HepG2 (cell line): Measurements from ENCODE around the gene DPH6.

Experiments used
- ATAD3A ChIP-seq: sonication (generic); formaldehyde crosslinking; IDR thresholded peaks from 2 replicates; pipeline ENCODE4 v1.4.0; 2020; ENCODE audit warnings: missing genetic modification reagents
- CTCF ChIP-seq: sonication (generic); formaldehyde crosslinking; IDR thresholded peaks from 2 replicates; pipeline ENCODE4 v1.5.0; 2020; ENCODE audit warnings: mild to moderate bottlenecking, missing genetic modification reagents, moderate library complexity
- EZH2 ChIP-seq: conservative IDR thresholded peaks from 2 replicates; pipeline ENCODE4 v1.6.1; 2012; ENCODE audit warnings: mild to moderate bottlenecking, low read depth, low read length, moderate library complexity
- MAFK ChIP-seq, 2 experiments: IDR thresholded peaks in 1 of 2; conservative IDR thresholded peaks in 1 of 2; 2 replicates each; pipeline ENCODE4 v1.6.1; 2011; ENCODE audit warnings: improper control_type of control experiment in 2 of 2, low read length in 2 of 2
- MED8 ChIP-seq: sonication (generic); formaldehyde crosslinking; IDR thresholded peaks from 2 replicates; pipeline ENCODE4 v1.8.1; 2023; ENCODE audit warnings: mild to moderate bottlenecking, missing genetic modification reagents; ENCODE audit not compliant: insufficient replicate concordance
- POLR2AphosphoS5 ChIP-seq: IDR thresholded peaks from 2 replicates; pipeline ENCODE4 v1.6.1; 2012; ENCODE audit warnings: low read depth, low read length
- RAD21 ChIP-seq: fragments of 450-650 bp; formaldehyde crosslinking; IDR thresholded peaks from 2 replicates; pipeline ENCODE4 v1.5.0; 2020; ENCODE audit warnings: mild to moderate bottlenecking
- THRA ChIP-seq: sonication (generic); formaldehyde crosslinking; IDR thresholded peaks from 2 replicates; pipeline ENCODE4 v1.4.0; 2020; ENCODE audit warnings: missing genetic modification reagents, borderline replicate concordance
- USF2 ChIP-seq, 2 experiments: sonication (generic) in 1 of 2; formaldehyde crosslinking in 1 of 2; IDR thresholded peaks; 2 replicates each; pipeline versions ENCODE4 v1.5.1 to v1.6.1; 2011 to 2020; ENCODE audit warnings: borderline replicate concordance in 1 of 2, low read depth in 1 of 2, low read length in 1 of 2, mild to moderate bottlenecking in 1 of 2, missing genetic modification reagents in 1 of 2, moderate library complexity in 1 of 2
- ZNF598 ChIP-seq: sonication (generic); formaldehyde crosslinking; IDR thresholded peaks from 2 replicates; pipeline ENCODE4 v1.5.1; 2020; ENCODE audit warnings: mild to moderate bottlenecking, missing genetic modification reagents, borderline replicate concordance

- TF ChIP-seq USF2 (IDR thresholded peaks at IDR 0.05; ENCODE audit: low read depth, low read length) (no peak), USF2 (CRISPR knock-in tag; IDR thresholded peaks at IDR 0.05; ENCODE audit: borderline replicate concordance) (no peak), MED8 (no peak), CTCF (CRISPR knock-in tag) (no peak), MAFK (conservative IDR thresholded peaks at IDR 0.05 in 1 of 2, IDR thresholded peaks at IDR 0.05 in 1 of 2; ENCODE audit: low read length in 2 of 2) (peak in 1 of 2 experiments; percentile 17; a peak in 1 of 4 replicates), POLR2AphosphoS5 (no peak), ATAD3A (CRISPR knock-in tag) (no peak), EZH2 (no peak), RAD21 (CRISPR knock-in tag) (no peak), ZNF598 (CRISPR knock-in tag) (no peak), THRA (CRISPR knock-in tag) (no peak)
These were observed 106.7 kb downstream of the DPH6 start for GRCh38 chr15:35439291-35439690.
